ENCODE data around the gene LSR.

Gene LSR

DNA sequence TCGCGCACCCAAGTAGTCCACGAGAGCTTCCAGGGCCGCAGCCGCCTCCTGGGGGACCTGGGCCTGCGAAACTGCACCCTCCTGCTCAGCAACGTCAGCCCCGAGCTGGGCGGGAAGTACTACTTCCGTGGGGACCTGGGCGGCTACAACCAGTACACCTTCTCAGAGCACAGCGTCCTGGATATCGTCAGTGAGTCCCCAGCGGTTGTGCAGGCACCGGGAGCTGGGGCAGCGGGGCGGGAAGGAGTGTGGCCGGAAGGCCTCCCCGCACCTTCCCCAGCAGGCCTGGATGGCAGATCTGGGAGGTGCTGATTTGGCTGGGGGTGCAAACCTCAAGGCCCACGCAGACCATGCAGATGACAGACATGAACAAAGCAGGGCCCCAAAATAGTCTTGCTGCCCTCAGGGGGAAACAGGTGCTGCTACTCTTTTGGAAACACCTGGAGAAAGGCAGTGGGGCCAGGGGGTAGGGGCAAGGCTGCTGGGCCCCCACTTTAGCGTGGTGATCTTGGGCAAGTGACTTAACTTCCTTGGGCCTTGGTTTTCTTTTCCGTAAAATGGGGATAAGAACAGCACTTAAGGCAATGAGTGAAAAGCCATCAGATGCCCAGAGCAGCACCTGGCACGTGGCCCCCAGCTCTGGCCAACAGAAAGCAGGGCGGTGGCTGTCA lies 47.1 kb downstream of the LSR start:
- Histone ChIP-seq H3K36me3 (ENCODE audit: insufficient read depth, low read length) (no peaks in the 10 kb centered on the region), H3K9me3 (replicated peaks; ENCODE audit: low read length) (no peaks in the 10 kb centered on the region), H3K9ac (ENCODE audit: low read depth, low read length) (no peak overlapping the region), H3K4me2 (ENCODE audit: low read length) (no peak overlapping the region), H3K27me3 (ENCODE audit: control insufficient read depth, insufficient read depth, low read length) (peaks cover 53% of the 10 kb centered on the region), H3K4me3 (ENCODE audit: low read length) (no peak overlapping the region), H3K4me1 (ENCODE audit: control insufficient read depth, insufficient read depth, low read length) (no peaks in the 10 kb centered on the region)

DNA sequence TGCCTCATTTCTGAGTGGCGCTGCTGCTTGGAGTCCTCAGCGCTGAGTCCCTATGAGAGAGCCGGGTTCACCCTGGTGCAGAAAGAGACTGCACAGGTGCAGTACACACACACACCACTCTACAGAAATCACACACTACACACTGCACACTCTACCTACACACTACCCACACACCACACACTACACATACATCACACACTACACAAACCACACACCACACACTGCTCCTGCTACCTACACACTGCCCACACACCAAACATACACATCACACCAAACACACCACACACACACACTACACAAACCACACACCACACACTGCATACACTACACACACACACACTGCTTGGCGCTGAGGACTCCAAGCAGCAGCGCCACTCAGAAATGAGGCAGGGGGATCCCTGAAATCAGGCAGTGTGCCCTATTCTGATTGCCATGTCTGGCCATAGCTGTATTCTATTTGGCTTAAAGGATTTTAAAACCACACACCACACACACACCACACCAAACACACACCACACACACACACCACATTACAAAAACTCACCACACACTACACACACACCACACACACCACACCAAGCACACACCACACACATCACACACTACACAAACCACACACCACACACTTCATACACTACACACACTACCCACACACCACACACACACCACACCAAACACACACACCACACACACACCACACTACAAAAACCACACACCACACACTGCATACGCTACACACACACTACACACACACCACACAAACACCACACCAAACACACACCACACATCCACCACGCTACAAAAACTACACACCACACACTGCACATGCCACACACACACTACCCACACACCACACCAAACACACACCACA lies 48.1 kb downstream of the LSR start:
- no peaks in the 10 kb centered on the region for H3K9me3 ChIP-seq (replicated peaks; ENCODE audit: low read length)
- H3K36me3 ChIP-seq (ENCODE audit: insufficient read depth, low read length) = no peaks in the 10 kb centered on the region
- H3K27me3 ChIP-seq (ENCODE audit: control insufficient read depth, insufficient read depth, low read length) = peaks cover 44% of the 10 kb centered on the region
- H3K4me3 ChIP-seq (ENCODE audit: low read length) = no peak overlapping the region
- H3K4me1 ChIP-seq (ENCODE audit: control insufficient read depth, insufficient read depth, low read length) = no peaks in the 10 kb centered on the region
- no peak overlapping the region for H3K9ac ChIP-seq (ENCODE audit: low read depth, low read length)
- no peak overlapping the region for H3K4me2 ChIP-seq (ENCODE audit: low read length)

GRCh38 chr19:35297515-35297848 lies 48.7 kb downstream of the LSR start:
- Histone ChIP-seq H3K4me1 (ENCODE audit: control insufficient read depth, insufficient read depth, low read length) (no peaks in the 10 kb centered on the region), H3K27me3 (ENCODE audit: control insufficient read depth, insufficient read depth, low read length) (peaks cover 45% of the 10 kb centered on the region), H3K4me3 (ENCODE audit: low read length) (no peak overlapping the region), H3K4me2 (ENCODE audit: low read length) (no peak overlapping the region), H3K9me3 (replicated peaks; ENCODE audit: low read length) (no peaks in the 10 kb centered on the region), H3K9ac (ENCODE audit: low read depth, low read length) (no peak overlapping the region), H3K36me3 (ENCODE audit: insufficient read depth, low read length) (no peaks in the 10 kb centered on the region)

GRCh38 chr19:35297922-35298321 lies 49.1 kb downstream of the LSR start:
- Histone ChIP-seq H3K9me3 (replicated peaks; ENCODE audit: low read length) (no peaks in the 10 kb centered on the region), H3K27me3 (ENCODE audit: control insufficient read depth, insufficient read depth, low read length) (peaks cover 42% of the 10 kb centered on the region), H3K4me2 (ENCODE audit: low read length) (no peak overlapping the region), H3K36me3 (ENCODE audit: insufficient read depth, low read length) (no peaks in the 10 kb centered on the region), H3K9ac (ENCODE audit: low read depth, low read length) (no peak overlapping the region), H3K4me3 (ENCODE audit: low read length) (no peak overlapping the region), H3K4me1 (ENCODE audit: control insufficient read depth, insufficient read depth, low read length) (no peaks in the 10 kb centered on the region)

DNA sequence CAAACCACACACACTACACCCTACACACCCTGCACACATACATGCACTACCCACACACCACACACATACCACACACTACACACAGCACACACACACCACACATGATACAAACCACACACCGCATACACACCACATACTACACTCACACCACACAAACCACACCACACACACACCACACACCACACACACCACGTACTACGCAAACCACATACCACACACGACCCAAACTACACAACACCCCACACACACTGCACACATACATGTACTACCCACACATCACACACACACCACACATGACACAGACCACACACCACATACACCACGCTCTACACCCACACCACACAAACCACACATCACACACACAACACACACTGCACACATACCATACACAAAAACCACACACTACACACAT lies 49.8 kb downstream of the LSR start:
- H3K9me3 ChIP-seq (replicated peaks; ENCODE audit: low read length) = no peaks in the 10 kb centered on the region
- no peaks in the 10 kb centered on the region for H3K36me3 ChIP-seq (ENCODE audit: insufficient read depth, low read length)
- no peaks in the 10 kb centered on the region for H3K4me1 ChIP-seq (ENCODE audit: control insufficient read depth, insufficient read depth, low read length)
- H3K9ac ChIP-seq (ENCODE audit: low read depth, low read length) = no peak overlapping the region
- H3K4me2 ChIP-seq (ENCODE audit: low read length) = no peak overlapping the region
- H3K27me3 ChIP-seq (ENCODE audit: control insufficient read depth, insufficient read depth, low read length) = peaks cover 40% of the 10 kb centered on the region
- H3K4me3 ChIP-seq (ENCODE audit: low read length) = no peak overlapping the region

DNA sequence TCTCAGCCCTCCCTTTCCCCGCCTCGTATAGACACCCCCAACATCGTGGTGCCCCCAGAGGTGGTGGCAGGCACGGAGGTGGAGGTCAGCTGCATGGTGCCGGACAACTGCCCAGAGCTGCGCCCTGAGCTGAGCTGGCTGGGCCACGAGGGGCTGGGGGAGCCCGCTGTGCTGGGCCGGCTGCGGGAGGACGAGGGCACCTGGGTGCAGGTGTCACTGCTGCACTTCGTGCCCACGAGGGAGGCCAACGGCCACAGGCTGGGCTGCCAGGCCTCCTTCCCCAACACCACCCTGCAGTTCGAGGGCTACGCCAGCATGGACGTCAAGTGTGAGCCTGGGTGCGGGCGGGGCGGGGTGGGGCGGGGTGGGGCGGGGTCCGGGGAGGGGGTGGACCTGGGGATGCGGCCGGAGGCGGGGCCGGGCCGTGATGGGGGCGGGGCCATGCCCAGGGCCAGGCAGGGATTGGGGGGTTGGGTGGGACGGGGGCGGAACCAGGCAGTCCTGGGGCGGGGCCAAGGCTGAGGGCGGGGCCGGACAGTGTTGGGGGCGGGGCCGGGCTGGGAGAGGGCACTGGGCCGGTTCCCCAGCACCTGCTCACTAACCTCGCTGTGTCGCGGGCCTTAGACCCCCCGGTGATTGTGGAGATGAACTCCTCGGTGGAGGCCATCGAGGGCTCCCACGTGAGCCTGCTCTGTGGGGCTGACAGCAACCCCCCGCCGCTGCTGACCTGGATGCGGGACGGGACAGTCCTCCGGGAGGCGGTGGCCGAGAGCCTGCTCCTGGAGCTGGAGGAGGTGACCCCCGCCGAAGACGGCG lies 50.9 kb downstream of the LSR start:
- no peak overlapping the region for H3K9ac ChIP-seq (ENCODE audit: low read depth, low read length)
- H3K4me1 ChIP-seq (ENCODE audit: control insufficient read depth, insufficient read depth, low read length) = no peaks in the 10 kb centered on the region
- H3K36me3 ChIP-seq (ENCODE audit: insufficient read depth, low read length) = no peaks in the 10 kb centered on the region
- H3K27me3 ChIP-seq (ENCODE audit: control insufficient read depth, insufficient read depth, low read length) = peaks cover 29% of the 10 kb centered on the region
- H3K9me3 ChIP-seq (replicated peaks; ENCODE audit: low read length) = no peaks in the 10 kb centered on the region
- H3K4me3 ChIP-seq (ENCODE audit: low read length) = no peak overlapping the region
- H3K4me2 ChIP-seq (ENCODE audit: low read length) = no peak overlapping the region

GRCh38 chr19:35300339-35300649 lies 51.5 kb downstream of the LSR start:
- Histone ChIP-seq H3K4me2 (ENCODE audit: low read length) (no peak overlapping the region), H3K9ac (ENCODE audit: low read depth, low read length) (no peak overlapping the region), H3K27me3 (ENCODE audit: control insufficient read depth, insufficient read depth, low read length) (peaks cover 24% of the 10 kb centered on the region)

DNA sequence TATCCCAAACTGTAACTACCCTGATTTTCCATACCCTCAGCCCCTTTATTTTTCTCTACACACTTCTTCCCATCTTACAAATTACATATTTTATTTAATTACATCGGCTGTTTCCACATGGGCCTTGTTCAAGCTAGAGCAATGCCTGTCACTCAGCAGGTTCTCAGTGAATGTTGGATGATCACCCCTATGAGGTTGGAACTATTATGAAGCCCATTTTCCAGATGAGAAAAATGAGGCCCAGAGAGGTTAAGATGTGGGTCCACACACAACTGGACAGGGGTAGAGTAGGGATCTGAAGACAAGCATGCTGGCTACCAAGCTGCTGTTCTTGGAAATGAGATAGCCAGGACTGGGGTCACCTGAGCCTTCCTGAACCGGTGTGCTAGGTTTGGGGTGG lies 53.2 kb downstream of the LSR start:
- H3K27me3 ChIP-seq (ENCODE audit: control insufficient read depth, insufficient read depth, low read length) = peaks cover 16% of the 10 kb centered on the region
- no peak overlapping the region for H3K9ac ChIP-seq (ENCODE audit: low read depth, low read length)
- H3K9me3 ChIP-seq (replicated peaks; ENCODE audit: low read length) = no peaks in the 10 kb centered on the region
- no peaks in the 10 kb centered on the region for H3K4me1 ChIP-seq (ENCODE audit: control insufficient read depth, insufficient read depth, low read length)
- H3K4me3 ChIP-seq (ENCODE audit: low read length) = no peak overlapping the region
- no peak overlapping the region for H3K4me2 ChIP-seq (ENCODE audit: low read length)
- H3K36me3 ChIP-seq (ENCODE audit: insufficient read depth, low read length) = no peaks in the 10 kb centered on the region

More at GRCh38 chr19:35300339-35300649, 51.5 kb downstream of the LSR start:
- Histone ChIP-seq H3K4me3 (ENCODE audit: low read length) (no peak overlapping the region), H3K4me1 (ENCODE audit: control insufficient read depth, insufficient read depth, low read length) (no peaks in the 10 kb centered on the region), H3K36me3 (ENCODE audit: insufficient read depth, low read length) (no peaks in the 10 kb centered on the region), H3K9me3 (replicated peaks; ENCODE audit: low read length) (no peaks in the 10 kb centered on the region)

GRCh38 chr19:35302446-35302845 lies 53.6 kb downstream of the LSR start:
- no peak overlapping the region for H3K9ac ChIP-seq (ENCODE audit: low read depth, low read length)
- H3K4me3 ChIP-seq (ENCODE audit: low read length) = no peak overlapping the region
- no peaks in the 10 kb centered on the region for H3K9me3 ChIP-seq (replicated peaks; ENCODE audit: low read length)
- peaks cover 19% of the 10 kb centered on the region for H3K27me3 ChIP-seq (ENCODE audit: control insufficient read depth, insufficient read depth, low read length)
- H3K36me3 ChIP-seq (ENCODE audit: insufficient read depth, low read length) = no peaks in the 10 kb centered on the region
- H3K4me2 ChIP-seq (ENCODE audit: low read length) = no peak overlapping the region
- no peaks in the 10 kb centered on the region for H3K4me1 ChIP-seq (ENCODE audit: control insufficient read depth, insufficient read depth, low read length)

GRCh38 chr19:35303357-35303915 lies 54.6 kb downstream of the LSR start:
- Histone ChIP-seq H3K4me2 (ENCODE audit: low read length) (no peak overlapping the region), H3K9ac (ENCODE audit: low read depth, low read length) (no peak overlapping the region), H3K4me3 (ENCODE audit: low read length) (no peak overlapping the region), H3K36me3 (ENCODE audit: insufficient read depth, low read length) (no peaks in the 10 kb centered on the region), H3K27me3 (ENCODE audit: control insufficient read depth, insufficient read depth, low read length) (peaks cover 19% of the 10 kb centered on the region), H3K9me3 (replicated peaks; ENCODE audit: low read length) (no peaks in the 10 kb centered on the region), H3K4me1 (ENCODE audit: control insufficient read depth, insufficient read depth, low read length) (no peaks in the 10 kb centered on the region)

DNA sequence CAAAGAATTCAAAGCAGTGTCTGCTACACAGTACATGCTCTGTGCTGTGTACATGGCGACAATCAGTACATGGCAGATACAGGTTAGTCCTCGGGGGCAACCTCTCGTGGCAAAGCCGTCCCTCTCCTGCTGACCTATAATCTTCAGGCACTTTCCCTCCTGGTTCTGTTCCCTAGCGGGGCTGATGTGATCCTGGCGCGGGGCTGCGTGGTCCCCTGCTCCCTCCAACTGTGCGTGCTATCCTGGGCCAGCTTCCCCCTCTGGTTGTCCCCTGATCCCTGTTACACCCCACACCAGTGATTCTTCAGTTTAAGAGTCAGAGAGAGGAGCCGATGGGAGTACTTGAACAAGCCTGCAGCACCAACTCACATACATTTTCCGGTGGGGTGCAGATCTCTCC lies 55.2 kb downstream of the LSR start:
- H3K27me3 ChIP-seq (ENCODE audit: control insufficient read depth, insufficient read depth, low read length) = peaks cover 24% of the 10 kb centered on the region
- no peak overlapping the region for H3K9ac ChIP-seq (ENCODE audit: low read depth, low read length)
- no peaks in the 10 kb centered on the region for H3K9me3 ChIP-seq (replicated peaks; ENCODE audit: low read length)

More for the DNA sequence above, 55.2 kb downstream of the LSR start:
- no peak overlapping the region for H3K4me2 ChIP-seq (ENCODE audit: low read length)
- H3K4me1 ChIP-seq (ENCODE audit: control insufficient read depth, insufficient read depth, low read length) = no peaks in the 10 kb centered on the region
- H3K36me3 ChIP-seq (ENCODE audit: insufficient read depth, low read length) = no peaks in the 10 kb centered on the region
- H3K4me3 ChIP-seq (ENCODE audit: low read length) = no peak overlapping the region

Data from skeletal muscle satellite cell (primary cell).